HepG2 (cell line): ENCODE measurements around the gene ZNF84. TPM values are rescaled to one million over a fixed set of nuclear protein-coding genes. Genes with fewer than 3 reads are reported as not detected.

Experiments used
- ATAC-seq: fragments of 200-7000 bp; cut with Tn5 transposase; 3 replicates; pipeline ENCODE4 v1.9.1; 2020; ENCODE audit warnings: mild to moderate bottlenecking, moderate library complexity
- BruUV-seq: library from RNA; stranded (reverse); fragments of 400-500 nt; replicated peaks from 2 replicates; lab custom pipeline; 2021; lab: Mats Ljungman, UMichigan
- CTCF ChIA-PET: fragments of 300-600 bp; formaldehyde crosslinking; extraction: SDS; loops from one replicate; lab custom pipeline; 2021; ENCODE audit warnings: low total read pairs, inconsistent platforms, low intra/inter-chr PET ratio; lab: Yijun Ruan, JAX
- POLR2A ChIA-PET: fragments of 350-600 bp; sonication (Branson Sonifier 250); formaldehyde crosslinking; loops from one replicate; lab custom pipeline; 2020; ENCODE audit warnings: antibody characterized with exemption, inconsistent platforms; lab: Yijun Ruan, JAX
- DNase-seq: peaks from one replicate; pipeline ENCODE4 v3.0.0-alpha.2; 2015; ENCODE audit warnings: low spot score
- FAIRE-seq: peaks from 3 replicates; lab custom pipeline; 2011; peaks lifted over from hg19 to GRCh38; lab: Jason Lieb, UNC
- H2AFZ ChIP-seq: one replicate; pipeline ENCODE4 v1.6.1; 2011; ENCODE audit warnings: low read length, inconsistent platforms
- H3K27ac ChIP-seq: fragments of 300-600 bp; 3 replicates; pipeline ENCODE4 v1.8.0; 2011; ENCODE audit warnings: mixed run types, mild to moderate bottlenecking, mixed read lengths, low read length, inconsistent platforms; ENCODE audit not compliant: insufficient read depth; ENCODE audit errors: extremely low read length
- H3K27me3 ChIP-seq, 2 experiments: fragments of 200-600 bp in 1 of 2; 2 replicates in 1 of 2; 3 replicates in 1 of 2; pipeline versions ENCODE4 v1.6.0 to v1.8.0; 2011; ENCODE audit warnings: low read length in 2 of 2, mild to moderate bottlenecking in 2 of 2, moderate library complexity in 2 of 2, inconsistent platforms in 1 of 2; ENCODE audit not compliant: insufficient read depth in 2 of 2, control insufficient read depth in 1 of 2
- H3K36me3 ChIP-seq, 2 experiments: fragments of 200-600 bp in 1 of 2; replicated peaks in 1 of 2; 2 replicates in 1 of 2; 3 replicates in 1 of 2; pipeline versions ENCODE4 v1.5.1 to v1.8.0; 2011; ENCODE audit warnings: low read length in 2 of 2, inconsistent platforms in 1 of 2; ENCODE audit not compliant: insufficient read depth in 2 of 2, control insufficient read depth in 1 of 2
- H3K4me1 ChIP-seq: 2 replicates; pipeline ENCODE4 v1.5.1; 2012; ENCODE audit warnings: low read length, inconsistent platforms; ENCODE audit not compliant: insufficient read depth
- H3K4me2 ChIP-seq: 2 replicates; pipeline ENCODE4 v1.6.0; 2011; ENCODE audit warnings: low read depth, low read length, inconsistent platforms
- H3K4me3 ChIP-seq, 3 experiments: fragments of 200-600 bp in 1 of 3; sonication (generic), shearing (Covaris generic) in 1 of 3; replicated peaks in 1 of 3; 2 replicates each; pipeline ENCODE4 v1.5.1; 2011 to 2016; ENCODE audit warnings: low read length in 3 of 3, inconsistent platforms in 2 of 3, low read depth in 2 of 3, mild to moderate bottlenecking in 2 of 3, control low read depth in 1 of 3, mixed read lengths in 1 of 3; ENCODE audit not compliant: insufficient read depth in 1 of 3
- H3K79me2 ChIP-seq: one replicate; pipeline ENCODE4 v1.6.1; 2011; ENCODE audit warnings: low read length, inconsistent platforms; ENCODE audit not compliant: insufficient read depth
- H3K9ac ChIP-seq: 2 replicates; pipeline ENCODE4 v1.6.0; 2011; ENCODE audit warnings: mild to moderate bottlenecking, low read depth, low read length, inconsistent platforms; ENCODE audit not compliant: insufficient read depth
- H3K9me3 ChIP-seq: 2 replicates; pipeline ENCODE4 v1.5.1; 2012; ENCODE audit warnings: mild to moderate bottlenecking, low read length
- H4K20me1 ChIP-seq: 2 replicates; pipeline ENCODE4 v1.6.0; 2011; ENCODE audit warnings: inconsistent platforms, mild to moderate bottlenecking, low read length, moderate library complexity; ENCODE audit not compliant: insufficient read depth
- FOXP1 ChIP-seq, 2 experiments: fragments of 450-650 bp in 1 of 2; IDR thresholded peaks; 2 replicates each; pipeline ENCODE4 v1.6.1; 2017 to 2018; ENCODE audit warnings: antibody characterized with exemption in 1 of 2
- PHF20 ChIP-seq: sonication (generic); formaldehyde crosslinking; IDR thresholded peaks from 2 replicates; pipeline ENCODE4 v1.5.0; 2020; ENCODE audit warnings: mild to moderate bottlenecking, missing genetic modification reagents
- POGK ChIP-seq: sonication (generic); formaldehyde crosslinking; conservative IDR thresholded peaks from 2 replicates; pipeline ENCODE4 v1.8.0; 2022; ENCODE audit warnings: mild to moderate bottlenecking, moderate library complexity, missing genetic modification reagents
- SAFB2 ChIP-seq: sonication (generic); formaldehyde crosslinking; IDR thresholded peaks from 2 replicates; pipeline ENCODE4 v1.5.1; 2020; ENCODE audit warnings: missing genetic modification reagents, low read depth, mild to moderate bottlenecking, borderline replicate concordance
- ZFP36L2 ChIP-seq: sonication (generic); formaldehyde crosslinking; IDR thresholded peaks from 2 replicates; pipeline ENCODE4 v1.4.0; 2020; ENCODE audit warnings: missing genetic modification reagents
- ZNF75D ChIP-seq: sonication (generic); formaldehyde crosslinking; IDR thresholded peaks from 2 replicates; pipeline ENCODE4 v1.8.1; 2023; ENCODE audit warnings: missing genetic modification reagents, mild to moderate bottlenecking, borderline replicate concordance
- WGBS: methylation state at CpG from one replicate; pipeline ENCODE4 v1.1.6; 2017; ENCODE audit warnings: low lambda C conversion rate; 5-methylcytosine and 5-hydroxymethylcytosine counted together
- in situ Hi-C: cut with HindIII; loops from 2 replicates; pipeline ENCODE4 v1.10.0; 2017; ENCODE audit warnings: low pct_unique_long_range_greater_than_20kb; ENCODE audit not compliant: extremely low pct_ligation_motif_present
- intact Hi-C: fragments of 100-400 bp; cut with micrococcal nuclease; formaldehyde crosslinking; loops from one replicate; pipeline ENCODE4 v1.10.0; 2022; ENCODE audit not compliant: unreplicated experiment
- polyA plus RNA-seq, 8 experiments: library from polyadenylated mRNA; depleted of rRNA in 3 of 8; stranded (reverse) in 7 of 8; unstranded in 1 of 8; fragments of >200 nt; fragmentation: Illumina TruSeq in 4 of 8; extraction: Trizol in 4 of 8; gene quantifications; 2 replicates each; pipeline versions ENCODE4 v1.2.1 to v1.2.3, GENCODE V29; 2011 to 2016; ENCODE audit warnings: low read depth in 4 of 8, missing spikeins in 1 of 8, mixed read lengths in 1 of 8; ENCODE audit not compliant: insufficient read depth in 1 of 8
- total RNA-seq, 5 experiments: library from RNA; depleted of rRNA; stranded (reverse); fragments of >200 nt; fragmentation: Illumina TruSeq; extraction: Trizol; gene quantifications; 2 replicates each; pipeline ENCODE4 v1.2.3, GENCODE V29; 2016; ENCODE audit warnings: low read depth in 1 of 5

The ZNF84 gene
- total and polyA plus RNA-seq, 2 of the 13 experiments (the other 11 are each of a cell fraction or from before 2014, with no cell fraction given): 15.5 to 21.8 TPM

GRCh38 chr12:133046698-133047097, 9.4 kb downstream of the ZNF84 start (continued):
- TF ChIP-seq POGK (CRISPR knock-in tag) (no peak), ZFP36L2 (CRISPR knock-in tag) (no peak), PHF20 (CRISPR knock-in tag) (no peak), SAFB2 (no peak)

- H3K36me3 ChIP-seq: peaks cover 9 to 17% of the 10 kb centered on the region in 2 experiments
- intact Hi-C loops: no loop called here
- TF ChIP-seq FOXP1 (IDR thresholded peaks at IDR 0.05) (no peak), FOXP1 (CRISPR knock-in tag; IDR thresholded peaks at IDR 0.05) (no peak), ZNF75D (CRISPR knock-in tag) (peak; percentile 98)
- TF ChIP-seq, all 625 proteins: peak for 1
- CTCF ChIA-PET: no interaction called here
- POLR2A ChIA-PET: no interaction called here
- WGBS: 97% methylated on average over 5 of the region's 5 CpGs
- no TSS peak for BruUV-seq
- Histone ChIP-seq H2AFZ (no peak overlapping the region), H3K4me1 (no peaks in the 10 kb centered on the region), H3K27me3 (no peaks in the 10 kb centered on the region), H3K9me3 (peaks cover 86% of the 10 kb centered on the region), H3K4me3 (no peak overlapping the region), H3K9ac (no peak overlapping the region), H4K20me1 (no peaks in the 10 kb centered on the region), H3K27ac (no peak overlapping the region), H3K4me2 (no peak overlapping the region), H3K79me2 (no peaks in the 10 kb centered on the region)
- DNase-seq (no peak), ATAC-seq (no peak), FAIRE-seq (no peak)
- in situ Hi-C loops: no loop called here
Measured at GRCh38 chr12:133057446-133057845, 20.1 kb downstream of the ZNF84 start.
